GM23248 (cell line): ENCODE data around the gene SOD3.

Source experiments
- EZH2 ChIP-seq: fragments of 200-600 bp; sonication (generic); IDR thresholded peaks from 2 replicates; pipeline ENCODE4 v1.6.1; 2018; ENCODE audit warnings: antibody characterized with exemption, mild to moderate bottlenecking; ENCODE audit not compliant: insufficient read depth, poor library complexity, severe bottlenecking
- EZH2phosphoT487 ChIP-seq: fragments of 200-600 bp; sonication (generic); IDR thresholded peaks from 2 replicates; pipeline ENCODE4 v1.6.1; 2018; ENCODE audit warnings: antibody characterized with exemption, moderate library complexity, mild to moderate bottlenecking, low read depth; ENCODE audit not compliant: insufficient read depth

GRCh38 chr4:24753519-24753918 lies 41.9 kb upstream of the SOD3 start:
- TF ChIP-seq EZH2 (no peak), EZH2phosphoT487 (no peak)
